ENCODE results near the gene ERP44.

GRCh38 chr9:99973455-99973854 lies 125.3 kb downstream of the ERP44 start:
- no peak for TF ChIP-seq POLR2A (IDR thresholded peaks at IDR 0.05)
- no peak for TF ChIP-seq CTCF (IDR thresholded peaks at IDR 0.05)
